HepG2 (cell line): ENCODE data around the gene MARVELD3. TPM values are rescaled to one million over a fixed set of nuclear protein-coding genes. Genes with fewer than 3 reads are reported as not detected.

Experiments
- ATAC-seq: fragments of 200-7000 bp; cut with Tn5 transposase; 3 replicates; pipeline ENCODE4 v1.9.1; 2020; ENCODE audit warnings: mild to moderate bottlenecking, moderate library complexity
- BruUV-seq: library from RNA; stranded (reverse); fragments of 400-500 nt; replicated peaks from 2 replicates; lab custom pipeline; 2021; lab: Mats Ljungman, UMichigan
- CTCF ChIA-PET: fragments of 300-600 bp; formaldehyde crosslinking; extraction: SDS; loops from one replicate; lab custom pipeline; 2021; ENCODE audit warnings: low total read pairs, inconsistent platforms, low intra/inter-chr PET ratio; lab: Yijun Ruan, JAX
- POLR2A ChIA-PET: fragments of 350-600 bp; sonication (Branson Sonifier 250); formaldehyde crosslinking; loops from one replicate; lab custom pipeline; 2020; ENCODE audit warnings: antibody characterized with exemption, inconsistent platforms; lab: Yijun Ruan, JAX
- DNase-seq: peaks from one replicate; pipeline ENCODE4 v3.0.0-alpha.2; 2015; ENCODE audit warnings: low spot score
- FAIRE-seq: peaks from 3 replicates; lab custom pipeline; 2011; peaks lifted over from hg19 to GRCh38; lab: Jason Lieb, UNC
- H2AFZ ChIP-seq: one replicate; pipeline ENCODE4 v1.6.1; 2011; ENCODE audit warnings: low read length, inconsistent platforms
- H3K27ac ChIP-seq: fragments of 300-600 bp; 3 replicates; pipeline ENCODE4 v1.8.0; 2011; ENCODE audit warnings: mixed run types, mild to moderate bottlenecking, mixed read lengths, low read length, inconsistent platforms; ENCODE audit not compliant: insufficient read depth; ENCODE audit errors: extremely low read length
- H3K27me3 ChIP-seq, 2 experiments: fragments of 200-600 bp in 1 of 2; 2 replicates in 1 of 2; 3 replicates in 1 of 2; pipeline versions ENCODE4 v1.6.0 to v1.8.0; 2011; ENCODE audit warnings: low read length in 2 of 2, mild to moderate bottlenecking in 2 of 2, moderate library complexity in 2 of 2, inconsistent platforms in 1 of 2; ENCODE audit not compliant: insufficient read depth in 2 of 2, control insufficient read depth in 1 of 2
- H3K36me3 ChIP-seq, 2 experiments: fragments of 200-600 bp in 1 of 2; replicated peaks in 1 of 2; 2 replicates in 1 of 2; 3 replicates in 1 of 2; pipeline versions ENCODE4 v1.5.1 to v1.8.0; 2011; ENCODE audit warnings: low read length in 2 of 2, inconsistent platforms in 1 of 2; ENCODE audit not compliant: insufficient read depth in 2 of 2, control insufficient read depth in 1 of 2
- H3K4me1 ChIP-seq: 2 replicates; pipeline ENCODE4 v1.5.1; 2012; ENCODE audit warnings: low read length, inconsistent platforms; ENCODE audit not compliant: insufficient read depth
- H3K4me2 ChIP-seq: 2 replicates; pipeline ENCODE4 v1.6.0; 2011; ENCODE audit warnings: low read depth, low read length, inconsistent platforms
- H3K4me3 ChIP-seq, 3 experiments: fragments of 200-600 bp in 1 of 3; sonication (generic), shearing (Covaris generic) in 1 of 3; replicated peaks in 1 of 3; 2 replicates each; pipeline ENCODE4 v1.5.1; 2011 to 2016; ENCODE audit warnings: low read length in 3 of 3, inconsistent platforms in 2 of 3, low read depth in 2 of 3, mild to moderate bottlenecking in 2 of 3, control low read depth in 1 of 3, mixed read lengths in 1 of 3; ENCODE audit not compliant: insufficient read depth in 1 of 3
- H3K79me2 ChIP-seq: one replicate; pipeline ENCODE4 v1.6.1; 2011; ENCODE audit warnings: low read length, inconsistent platforms; ENCODE audit not compliant: insufficient read depth
- H3K9ac ChIP-seq: 2 replicates; pipeline ENCODE4 v1.6.0; 2011; ENCODE audit warnings: mild to moderate bottlenecking, low read depth, low read length, inconsistent platforms; ENCODE audit not compliant: insufficient read depth
- H3K9me3 ChIP-seq: 2 replicates; pipeline ENCODE4 v1.5.1; 2012; ENCODE audit warnings: mild to moderate bottlenecking, low read length
- H4K20me1 ChIP-seq: 2 replicates; pipeline ENCODE4 v1.6.0; 2011; ENCODE audit warnings: inconsistent platforms, mild to moderate bottlenecking, low read length, moderate library complexity; ENCODE audit not compliant: insufficient read depth
- HNRNPUL1 ChIP-seq: fragments of 200-400 bp; formaldehyde crosslinking; IDR thresholded peaks from 2 replicates; pipeline ENCODE4 v1.6.1; 2017; ENCODE audit warnings: low read depth, mild to moderate bottlenecking, low read length, moderate library complexity
- KMT2B ChIP-seq: IDR thresholded peaks from 2 replicates; pipeline ENCODE4 v1.6.1; 2016; ENCODE audit warnings: missing genetic modification reagents, missing compliant biosample characterization
- NFAT5 ChIP-seq: sonication (generic); formaldehyde crosslinking; IDR thresholded peaks from 2 replicates; pipeline ENCODE4 v1.4.0; 2020; ENCODE audit warnings: missing genetic modification reagents
- ZKSCAN5 ChIP-seq: sonication (generic); formaldehyde crosslinking; IDR thresholded peaks from 2 replicates; pipeline ENCODE4 v1.5.1; 2020; ENCODE audit warnings: mild to moderate bottlenecking, missing genetic modification reagents
- ZNF564 ChIP-seq: sonication (generic); formaldehyde crosslinking; IDR thresholded peaks from 2 replicates; pipeline ENCODE4 v1.8.1; 2023; ENCODE audit warnings: mild to moderate bottlenecking, missing genetic modification reagents
- ZSCAN22 ChIP-seq: sonication (generic); formaldehyde crosslinking; IDR thresholded peaks from 2 replicates; pipeline ENCODE4 v1.4.0; 2020; ENCODE audit warnings: mild to moderate bottlenecking, missing genetic modification reagents
- whole genome bisulfite sequencing: methylation state at CpG from one replicate; pipeline ENCODE4 v1.1.6; 2017; ENCODE audit warnings: low lambda C conversion rate; 5-methylcytosine and 5-hydroxymethylcytosine counted together
- in situ Hi-C: cut with HindIII; loops from 2 replicates; pipeline ENCODE4 v1.10.0; 2017; ENCODE audit warnings: low pct_unique_long_range_greater_than_20kb; ENCODE audit not compliant: extremely low pct_ligation_motif_present
- intact Hi-C: fragments of 100-400 bp; cut with micrococcal nuclease; formaldehyde crosslinking; loops from one replicate; pipeline ENCODE4 v1.10.0; 2022; ENCODE audit not compliant: unreplicated experiment
- polyA plus RNA-seq, 8 experiments: library from polyadenylated mRNA; depleted of rRNA in 3 of 8; stranded (reverse) in 7 of 8; unstranded in 1 of 8; fragments of >200 nt; fragmentation: Illumina TruSeq in 4 of 8; extraction: Trizol in 4 of 8; gene quantifications; 2 replicates each; pipeline versions ENCODE4 v1.2.1 to v1.2.3, GENCODE V29; 2011 to 2016; ENCODE audit warnings: low read depth in 4 of 8, missing spikeins in 1 of 8, mixed read lengths in 1 of 8; ENCODE audit not compliant: insufficient read depth in 1 of 8
- total RNA-seq, 5 experiments: library from RNA; depleted of rRNA; stranded (reverse); fragments of >200 nt; fragmentation: Illumina TruSeq; extraction: Trizol; gene quantifications; 2 replicates each; pipeline ENCODE4 v1.2.3, GENCODE V29; 2016; ENCODE audit warnings: low read depth in 1 of 5

Gene MARVELD3
- total and polyA plus RNA-seq, 2 of the 13 experiments (the other 11 are each of a cell fraction or from before 2014, with no cell fraction given): 4.8 to 5.6 TPM

- intact Hi-C loops: no loop called here
- no peak overlapping the region for H3K4me2 ChIP-seq
Observed at GRCh38 chr16:71630808-71631207, 4.8 kb downstream of the MARVELD3 start.

More at GRCh38 chr16:71630808-71631207, 4.8 kb downstream of the MARVELD3 start:
- H3K79me2 ChIP-seq: no peaks in the 10 kb centered on the region
- DNase-seq: no peak
- no peak for FAIRE-seq
- H3K36me3 ChIP-seq: no peaks in the 10 kb centered on the region; a peak in 2 of 5 replicates
- TF ChIP-seq NFAT5 (CRISPR knock-in tag) (no peak), ZSCAN22 (CRISPR knock-in tag) (no peak), HNRNPUL1 (no peak), ZKSCAN5 (CRISPR knock-in tag) (no peak), KMT2B (CRISPR knock-in tag) (no peak), ZNF564 (CRISPR knock-in tag) (no peak)
- no peak overlapping the region for H2AFZ ChIP-seq
- H3K27me3 ChIP-seq: no peaks in the 10 kb centered on the region; a peak in 1 of 5 replicates
- whole genome bisulfite sequencing: 93% methylated on average over 4 of the region's 4 CpGs
- no peak overlapping the region for H3K9ac ChIP-seq
- no peak overlapping the region for H3K4me3 ChIP-seq
- no peaks in the 10 kb centered on the region for H4K20me1 ChIP-seq
- peaks cover 21% of the 10 kb centered on the region for H3K4me1 ChIP-seq
- H3K27ac ChIP-seq: no peak overlapping the region
- CTCF ChIA-PET: no interaction called here
- POLR2A ChIA-PET: no interaction called here
- in situ Hi-C loops: no loop called here
- H3K9me3 ChIP-seq: no peaks in the 10 kb centered on the region
- no peak for ATAC-seq
- BruUV-seq: no TSS peak
